Suprapubic skin (tissue), 4 donors: Measurements from ENCODE around the gene FGF12.

Experiments
- CTCF ChIP-seq, 2 donors: fragments of 200-600 bp in 1 of 2; fragments of 450-650 bp in 1 of 2; sonication (generic) in 1 of 2; IDR thresholded peaks; one replicate each; pipeline ENCODE4 v1.5.1; 2016 to 2019; ENCODE audit warnings: antibody characterized with exemption in 2 of 2, mild to moderate bottlenecking in 1 of 2, moderate library complexity in 1 of 2
- EP300 ChIP-seq: sonication (generic); formaldehyde crosslinking; IDR thresholded peaks from one replicate; pipeline ENCODE4 v1.6.1; 2017; ENCODE audit warnings: antibody characterized with exemption
- POLR2A ChIP-seq, 2 donors: fragments of 450-650 bp; IDR thresholded peaks; one replicate each; pipeline ENCODE4 v1.6.1; 2017; ENCODE audit warnings: antibody characterized with exemption in 2 of 2, mild to moderate bottlenecking in 2 of 2, moderate library complexity in 2 of 2
- POLR2AphosphoS5 ChIP-seq, 3 donors: sonication (generic); formaldehyde crosslinking; IDR thresholded peaks; one replicate each; pipeline ENCODE4 v1.6.1; 2017; ENCODE audit warnings: antibody characterized with exemption in 3 of 3

GRCh38 chr3:192259661-192260060 lies 467.7 kb downstream of the FGF12 start:
- TF ChIP-seq POLR2AphosphoS5 (IDR thresholded peaks at IDR 0.05): no peak
- no peak for TF ChIP-seq POLR2A (IDR thresholded peaks at IDR 0.05)
- TF ChIP-seq CTCF (IDR thresholded peaks at IDR 0.05): no peak
- no peak for TF ChIP-seq EP300
